ENCODE results near the gene CELF4. TPM values are rescaled to one million over a fixed set of nuclear protein-coding genes. Genes with fewer than 3 reads are reported as not detected.

CELF4 gene
- total and polyA plus RNA-seq, 2 experiments from 2014 or later: 1.6 to 2.1 TPM

- no peak for TF ChIP-seq CTCF (IDR thresholded peaks at IDR 0.05; ENCODE audit: low read depth, low read length)
- Histone ChIP-seq H3K4me3 (no peak overlapping the region), H3K36me3 (no peaks in the 10 kb centered on the region), H3K27ac (no peak overlapping the region), H3K9me3 (ENCODE audit: low read depth) (no peaks in the 10 kb centered on the region), H3K4me1 (ENCODE audit: low read depth) (no peaks in the 10 kb centered on the region), H3K27me3 (peaks cover 24% of the 10 kb centered on the region)
- no peak for DNase-seq (ENCODE audit: low read depth in 1 of 2, low spot score in 1 of 2)
Observed at GRCh38 chr18:37249895-37250618, 315.5 kb downstream of the CELF4 start.

DNA sequence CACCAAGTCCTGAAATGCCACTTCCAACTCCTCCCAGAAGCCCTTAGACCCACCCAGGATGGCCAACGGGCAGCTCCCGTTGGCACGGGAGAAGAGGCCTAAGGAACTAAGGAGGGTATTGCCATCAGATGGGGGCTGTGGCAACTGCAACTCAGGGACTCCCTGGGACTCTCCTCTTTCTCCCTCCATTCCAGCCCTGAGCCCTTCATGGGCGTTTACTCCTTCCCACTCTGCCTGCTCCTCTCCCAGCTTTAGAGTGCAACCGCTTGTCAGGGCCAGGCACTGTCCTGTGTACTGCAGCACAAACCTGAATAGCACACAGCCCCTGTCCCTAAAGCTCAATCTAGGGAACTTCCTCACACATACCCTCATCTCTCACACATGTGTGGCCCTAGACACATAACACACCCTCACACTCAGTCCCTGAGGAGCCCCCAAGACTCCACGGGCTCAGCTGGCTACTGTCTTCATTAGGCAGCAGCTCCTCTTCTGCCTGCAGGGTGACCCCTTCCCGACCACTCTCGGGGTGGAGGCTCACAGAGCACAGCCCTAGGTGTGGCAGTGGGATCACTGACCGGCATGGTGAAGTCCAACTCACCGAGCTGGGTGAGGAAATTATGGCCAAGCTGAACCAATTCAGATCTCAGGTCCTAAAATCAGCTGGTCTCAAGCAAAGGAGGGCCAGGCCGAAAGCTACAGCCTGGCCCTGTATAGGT is 316.3 kb downstream of the CELF4 start:
- no peaks in the 10 kb centered on the region for H3K4me1 ChIP-seq (ENCODE audit: low read depth)
- H3K9me3 ChIP-seq (ENCODE audit: low read depth): no peaks in the 10 kb centered on the region
- no peak for DNase-seq (ENCODE audit: low read depth in 1 of 2, low spot score in 1 of 2)
- peaks cover 26% of the 10 kb centered on the region for H3K27me3 ChIP-seq
- no peaks in the 10 kb centered on the region for H3K36me3 ChIP-seq
- no peak overlapping the region for H3K27ac ChIP-seq
- no peak for TF ChIP-seq CTCF (IDR thresholded peaks at IDR 0.05; ENCODE audit: low read depth, low read length)
- H3K4me3 ChIP-seq: no peak overlapping the region

DNA sequence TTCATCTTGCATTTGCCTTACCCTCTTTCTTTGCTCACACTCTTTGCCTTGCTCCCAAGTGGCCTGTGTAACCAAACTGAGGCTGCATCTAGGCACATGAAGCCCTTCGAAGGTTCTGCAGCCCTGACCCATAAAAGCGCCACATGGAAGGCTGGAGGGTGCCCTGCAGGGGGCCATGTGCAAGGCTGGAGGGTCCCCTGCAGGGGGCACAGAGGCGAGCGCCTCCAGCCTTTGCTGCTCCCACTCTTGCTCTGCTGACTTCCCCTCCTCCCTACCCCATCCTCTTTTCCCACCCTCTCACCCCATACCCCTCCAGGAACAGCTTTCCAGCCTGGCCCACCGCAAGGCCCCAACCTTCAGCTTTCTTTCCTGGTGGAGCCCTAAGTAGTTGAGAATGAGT is 317.3 kb downstream of the CELF4 start:
- Histone ChIP-seq H3K4me3 (no peak overlapping the region), H3K27ac (no peak overlapping the region), H3K4me1 (ENCODE audit: low read depth) (no peaks in the 10 kb centered on the region), H3K9me3 (ENCODE audit: low read depth) (no peaks in the 10 kb centered on the region), H3K27me3 (peaks cover 34% of the 10 kb centered on the region), H3K36me3 (no peaks in the 10 kb centered on the region)
- no peak for DNase-seq (ENCODE audit: low read depth in 1 of 2, low spot score in 1 of 2)
- TF ChIP-seq CTCF (IDR thresholded peaks at IDR 0.05; ENCODE audit: low read depth, low read length): no peak

GRCh38 chr18:37247497-37248161 is 318.0 kb downstream of the CELF4 start:
- no peak for DNase-seq (ENCODE audit: low read depth in 1 of 2, low spot score in 1 of 2)
- no peak overlapping the region for H3K4me3 ChIP-seq
- no peaks in the 10 kb centered on the region for H3K4me1 ChIP-seq (ENCODE audit: low read depth)
- no peak overlapping the region for H3K27ac ChIP-seq
- H3K27me3 ChIP-seq: peaks cover 29% of the 10 kb centered on the region
- no peaks in the 10 kb centered on the region for H3K36me3 ChIP-seq
- no peak for TF ChIP-seq CTCF (IDR thresholded peaks at IDR 0.05; ENCODE audit: low read depth, low read length)
- no peaks in the 10 kb centered on the region for H3K9me3 ChIP-seq (ENCODE audit: low read depth)

- H3K4me3 ChIP-seq: no peak overlapping the region
- H3K36me3 ChIP-seq: no peaks in the 10 kb centered on the region
- H3K27ac ChIP-seq: no peak overlapping the region
- H3K27me3 ChIP-seq: peaks cover 28% of the 10 kb centered on the region
- H3K9me3 ChIP-seq (ENCODE audit: low read depth): no peaks in the 10 kb centered on the region
- no peak for TF ChIP-seq CTCF (IDR thresholded peaks at IDR 0.05; ENCODE audit: low read depth, low read length)
- H3K4me1 ChIP-seq (ENCODE audit: low read depth): no peaks in the 10 kb centered on the region
- no peak for DNase-seq (ENCODE audit: low read depth in 1 of 2, low spot score in 1 of 2)
Observed at GRCh38 chr18:37246779-37247340, 318.7 kb downstream of the CELF4 start.
